HG02981 (cell line): ENCODE data around the gene TM4SF20.

Experiments used
- ATAC-seq: cut with Tn5 transposase; IDR thresholded peaks from one replicate; pipeline ENCODE4 v1.9.1; 2021; ENCODE audit warnings: mild to moderate bottlenecking, moderate library complexity; ENCODE audit not compliant: unreplicated experiment

The TM4SF20 gene

GRCh38 chr2:227379095-227379494 lies at the start of gene TM4SF20:
TSS of gene TM4SF20 (minus strand) at chr2:227379306. CDS start at chr2:227379268, 38 bp downstream.
- ATAC-seq = no peak

- no peak for ATAC-seq
Observed at GRCh38 chr2:227428731-227429285, 49.7 kb upstream of the TM4SF20 start.

- no peak for ATAC-seq
Observed at GRCh38 chr2:227423656-227424499, 44.8 kb upstream of the TM4SF20 start.

GRCh38 chr2:227420087-227421052 lies 41.3 kb upstream of the TM4SF20 start:
- ATAC-seq = no peak

GRCh38 chr2:227416701-227417100 lies 37.6 kb upstream of the TM4SF20 start:
- ATAC-seq = no peak

- ATAC-seq = peak; percentile 39
Observed at GRCh38 chr2:227415538-227416424, 36.7 kb upstream of the TM4SF20 start.

GRCh38 chr2:227414846-227415245 lies 35.7 kb upstream of the TM4SF20 start:
- no peak for ATAC-seq

GRCh38 chr2:227413371-227413770 lies 34.3 kb upstream of the TM4SF20 start:
- ATAC-seq = no peak

GRCh38 chr2:227412877-227413276 lies 33.8 kb upstream of the TM4SF20 start:
- ATAC-seq = no peak

GRCh38 chr2:227411990-227412350 lies 32.9 kb upstream of the TM4SF20 start:
- ATAC-seq = no peak

GRCh38 chr2:227411320-227411989 lies 32.3 kb upstream of the TM4SF20 start:
- ATAC-seq = peak; percentile 62

- no peak for ATAC-seq
Observed at GRCh38 chr2:227410191-227410590, 31.1 kb upstream of the TM4SF20 start.

GRCh38 chr2:227407591-227408151 lies 28.6 kb upstream of the TM4SF20 start:
- no peak for ATAC-seq

GRCh38 chr2:227406177-227407031 lies 27.3 kb upstream of the TM4SF20 start:
- ATAC-seq = peak; percentile 32

GRCh38 chr2:227404585-227405271 lies 25.6 kb upstream of the TM4SF20 start:
- ATAC-seq = no peak

GRCh38 chr2:227402959-227403358 lies 23.9 kb upstream of the TM4SF20 start:
- ATAC-seq = no peak

GRCh38 chr2:227402321-227402720 lies 23.2 kb upstream of the TM4SF20 start:
- ATAC-seq = no peak

GRCh38 chr2:227401550-227401949 lies 22.4 kb upstream of the TM4SF20 start:
- ATAC-seq = no peak
